Measurements from ENCODE around the gene MX2.

DNA sequence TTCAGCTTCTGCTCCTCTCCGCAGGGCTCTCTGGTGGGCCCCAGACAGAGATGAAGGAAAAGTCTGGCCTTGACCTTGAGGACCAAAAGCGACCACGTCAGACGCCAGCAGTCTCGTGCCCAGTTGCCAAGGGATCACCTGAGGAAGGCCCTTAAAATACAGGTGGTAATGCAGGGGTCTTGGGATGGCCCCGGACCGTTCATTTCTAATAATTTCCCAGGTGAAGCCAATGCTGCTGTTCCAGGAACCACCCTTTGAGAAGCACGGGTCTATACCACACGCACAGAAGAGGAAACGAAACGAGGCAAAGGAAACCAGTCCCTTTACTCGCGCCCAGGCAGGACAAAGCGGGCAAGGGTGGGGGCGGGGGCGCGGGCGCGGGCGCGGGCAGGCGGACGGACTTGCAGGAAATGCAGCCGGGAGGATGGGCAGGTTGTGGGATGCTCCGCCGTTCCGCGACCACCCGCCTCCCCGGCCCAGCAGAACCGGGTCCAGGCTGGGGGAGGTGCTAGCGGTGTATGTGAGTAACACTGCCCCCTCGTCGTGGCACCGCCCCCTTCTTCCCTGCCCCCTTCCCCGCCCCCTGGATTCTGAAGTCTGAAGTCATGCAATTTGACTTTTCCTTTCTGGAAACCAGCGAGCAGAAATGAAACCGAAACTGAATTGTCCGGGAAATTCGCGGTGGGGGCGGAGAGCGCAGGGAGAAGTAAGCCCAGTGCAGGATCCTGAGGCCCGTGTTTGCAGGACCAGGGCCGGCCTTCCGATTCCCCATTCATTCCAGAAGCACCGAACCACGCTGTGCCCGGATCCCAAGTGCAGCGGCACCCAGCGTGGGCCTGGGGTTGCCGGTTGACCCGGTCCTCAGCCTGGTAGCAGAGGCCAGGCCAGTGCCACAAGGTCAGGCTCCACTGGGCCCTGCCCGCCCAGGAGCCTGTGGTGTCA is 58.4 kb downstream of the MX2 start:
- TF ChIP-seq CREB1 (IDR thresholded peaks at IDR 0.05) (no peak), PHF8 (conservative IDR thresholded peaks at IDR 0.05; ENCODE audit: low read depth, low read length) (peak; percentile 31; the same call in 1 of the 2 replicates), SP4 (IDR thresholded peaks at IDR 0.05; ENCODE audit: low read length) (no peak), RBBP5 (IDR thresholded peaks at IDR 0.05; ENCODE audit: borderline replicate concordance, low read depth, low read length) (no peak; the same call in 1 of the 2 replicates), POLR2A (IDR thresholded peaks at IDR 0.05; ENCODE audit: control extremely low read depth in 1 of 2, low read depth in 2 of 2, low read length in 2 of 2) (no peak), HDAC6 (IDR thresholded peaks at IDR 0.05; ENCODE audit: low read depth, low read length) (no peak), EP300 (IDR thresholded peaks at IDR 0.05; ENCODE audit: borderline replicate concordance in 1 of 2, low read depth in 2 of 2, low read length in 2 of 2) (peak in 1 of 2 experiments; percentile 98; a peak in 1 of 3 replicates), GABPA (IDR thresholded peaks at IDR 0.05; ENCODE audit: borderline replicate concordance, insufficient read depth, low read length) (no peak), SIN3A (conservative IDR thresholded peaks at IDR 0.05 in 1 of 2, IDR thresholded peaks at IDR 0.05 in 1 of 2; ENCODE audit: low read depth in 1 of 2, low read length in 2 of 2) (no peak), RAD21 (IDR thresholded peaks at IDR 0.05 in 1 of 2, conservative IDR thresholded peaks at IDR 0.05 in 1 of 2; ENCODE audit: low read depth in 2 of 2, low read length in 2 of 2) (no peak)
- TF ChIP-seq, protein P1, sequence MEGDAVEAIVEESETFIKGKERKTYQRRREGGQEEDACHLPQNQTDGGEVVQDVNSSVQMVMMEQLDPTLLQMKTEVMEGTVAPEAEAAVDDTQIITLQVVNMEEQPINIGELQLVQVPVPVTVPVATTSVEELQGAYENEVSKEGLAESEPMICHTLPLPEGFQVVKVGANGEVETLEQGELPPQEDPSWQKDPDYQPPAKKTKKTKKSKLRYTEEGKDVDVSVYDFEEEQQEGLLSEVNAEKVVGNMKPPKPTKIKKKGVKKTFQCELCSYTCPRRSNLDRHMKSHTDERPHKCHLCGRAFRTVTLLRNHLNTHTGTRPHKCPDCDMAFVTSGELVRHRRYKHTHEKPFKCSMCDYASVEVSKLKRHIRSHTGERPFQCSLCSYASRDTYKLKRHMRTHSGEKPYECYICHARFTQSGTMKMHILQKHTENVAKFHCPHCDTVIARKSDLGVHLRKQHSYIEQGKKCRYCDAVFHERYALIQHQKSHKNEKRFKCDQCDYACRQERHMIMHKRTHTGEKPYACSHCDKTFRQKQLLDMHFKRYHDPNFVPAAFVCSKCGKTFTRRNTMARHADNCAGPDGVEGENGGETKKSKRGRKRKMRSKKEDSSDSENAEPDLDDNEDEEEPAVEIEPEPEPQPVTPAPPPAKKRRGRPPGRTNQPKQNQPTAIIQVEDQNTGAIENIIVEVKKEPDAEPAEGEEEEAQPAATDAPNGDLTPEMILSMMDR (IDR thresholded peaks at IDR 0.05; ENCODE audit: control extremely low read depth in 1 of 3, insufficient read depth in 1 of 3, low read depth in 1 of 3, low read length in 3 of 3): no peak
- TF ChIP-seq, protein P2, sequence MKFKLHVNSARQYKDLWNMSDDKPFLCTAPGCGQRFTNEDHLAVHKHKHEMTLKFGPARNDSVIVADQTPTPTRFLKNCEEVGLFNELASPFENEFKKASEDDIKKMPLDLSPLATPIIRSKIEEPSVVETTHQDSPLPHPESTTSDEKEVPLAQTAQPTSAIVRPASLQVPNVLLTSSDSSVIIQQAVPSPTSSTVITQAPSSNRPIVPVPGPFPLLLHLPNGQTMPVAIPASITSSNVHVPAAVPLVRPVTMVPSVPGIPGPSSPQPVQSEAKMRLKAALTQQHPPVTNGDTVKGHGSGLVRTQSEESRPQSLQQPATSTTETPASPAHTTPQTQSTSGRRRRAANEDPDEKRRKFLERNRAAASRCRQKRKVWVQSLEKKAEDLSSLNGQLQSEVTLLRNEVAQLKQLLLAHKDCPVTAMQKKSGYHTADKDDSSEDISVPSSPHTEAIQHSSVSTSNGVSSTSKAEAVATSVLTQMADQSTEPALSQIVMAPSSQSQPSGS (IDR thresholded peaks at IDR 0.05; ENCODE audit: low read length): no peak
- TF ChIP-seq, protein P3, sequence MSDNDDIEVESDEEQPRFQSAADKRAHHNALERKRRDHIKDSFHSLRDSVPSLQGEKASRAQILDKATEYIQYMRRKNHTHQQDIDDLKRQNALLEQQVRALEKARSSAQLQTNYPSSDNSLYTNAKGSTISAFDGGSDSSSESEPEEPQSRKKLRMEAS (IDR thresholded peaks at IDR 0.05): no peak
